Type B pancreatic cell (in vitro differentiated cells): ENCODE data around the gene SULT1A2. TPM values are rescaled to one million over a fixed set of nuclear protein-coding genes. Genes with fewer than 3 reads are reported as not detected.
"Not testable (repeated sequence)": the region's sequence is repeated elsewhere in the genome, so short reads cannot be mapped to it uniquely, and the experiment has no call there.

ENCODE experiments used
- DNase-seq: peaks from one replicate; pipeline ENCODE4 v3.0.0; 2021; ENCODE audit warnings: mixed read lengths; ENCODE audit not compliant: unreplicated experiment; ENCODE audit errors: extremely low spot score
- H3K27ac Mint-ChIP-seq: 2 replicates; pipeline ENCODE4 v1.8.0; 2021; ENCODE audit warnings: mild to moderate bottlenecking, mixed read lengths
- H3K27me3 Mint-ChIP-seq: 2 replicates; pipeline ENCODE4 v1.8.0; 2021; ENCODE audit warnings: mixed read lengths
- H3K36me3 Mint-ChIP-seq: 2 replicates; pipeline ENCODE4 v1.8.0; 2021; ENCODE audit warnings: mixed read lengths
- H3K4me1 Mint-ChIP-seq: one replicate; pipeline ENCODE4 v1.8.0; 2021; ENCODE audit warnings: mixed read lengths; ENCODE audit not compliant: unreplicated experiment
- H3K4me3 Mint-ChIP-seq: 2 replicates; pipeline ENCODE4 v1.8.0; 2021; ENCODE audit warnings: mild to moderate bottlenecking, mixed read lengths
- H3K9me3 Mint-ChIP-seq: 2 replicates; pipeline ENCODE4 v1.8.0; 2021; ENCODE audit warnings: mixed read lengths
- CTCF ChIP-seq: fragments of 200-600 bp; sonication (generic); conservative IDR thresholded peaks from 2 replicates; pipeline ENCODE4 v1.5.0; 2021; ENCODE audit warnings: antibody characterized with exemption, mild to moderate bottlenecking
- total RNA-seq: library from RNA; stranded (reverse); gene quantifications from 2 replicates; pipeline ENCODE4 v1.2.1, GENCODE V29; 2021; ENCODE audit warnings: low replicate concordance

The SULT1A2 gene
- total RNA-seq, 1 donor from 2014 or later = 3.5 TPM

DNA sequence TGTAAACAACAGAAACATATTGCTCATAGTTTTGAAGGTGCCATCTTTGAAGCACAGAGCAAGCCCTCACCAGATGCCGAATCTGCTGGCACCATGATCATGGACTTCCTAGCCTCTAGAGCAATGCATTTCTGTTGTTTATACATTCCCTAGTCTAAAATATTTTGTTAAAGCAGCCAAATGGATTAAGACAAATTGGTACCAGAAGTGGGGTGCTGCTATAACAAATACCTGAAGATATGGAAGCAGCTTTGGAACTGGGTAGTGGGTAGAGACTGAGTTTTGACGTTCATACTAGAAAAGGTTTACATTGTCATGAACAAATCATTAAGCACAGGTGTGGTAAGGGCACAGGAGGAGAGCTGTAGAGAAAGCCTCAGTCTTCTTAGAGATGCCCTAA, 29.6 kb downstream of the SULT1A2 start:
- peaks cover 23% of the 10 kb centered on the region for H3K36me3 Mint-ChIP-seq
- no peaks in the 10 kb centered on the region for H3K27me3 Mint-ChIP-seq
- DNase-seq = no peak
- TF ChIP-seq CTCF = no peak
- no peak overlapping the region for H3K4me3 Mint-ChIP-seq
- peaks cover 9% of the 10 kb centered on the region for H3K9me3 Mint-ChIP-seq
- peaks cover 4% of the 10 kb centered on the region for H3K4me1 Mint-ChIP-seq
- H3K27ac Mint-ChIP-seq = no peak overlapping the region

DNA sequence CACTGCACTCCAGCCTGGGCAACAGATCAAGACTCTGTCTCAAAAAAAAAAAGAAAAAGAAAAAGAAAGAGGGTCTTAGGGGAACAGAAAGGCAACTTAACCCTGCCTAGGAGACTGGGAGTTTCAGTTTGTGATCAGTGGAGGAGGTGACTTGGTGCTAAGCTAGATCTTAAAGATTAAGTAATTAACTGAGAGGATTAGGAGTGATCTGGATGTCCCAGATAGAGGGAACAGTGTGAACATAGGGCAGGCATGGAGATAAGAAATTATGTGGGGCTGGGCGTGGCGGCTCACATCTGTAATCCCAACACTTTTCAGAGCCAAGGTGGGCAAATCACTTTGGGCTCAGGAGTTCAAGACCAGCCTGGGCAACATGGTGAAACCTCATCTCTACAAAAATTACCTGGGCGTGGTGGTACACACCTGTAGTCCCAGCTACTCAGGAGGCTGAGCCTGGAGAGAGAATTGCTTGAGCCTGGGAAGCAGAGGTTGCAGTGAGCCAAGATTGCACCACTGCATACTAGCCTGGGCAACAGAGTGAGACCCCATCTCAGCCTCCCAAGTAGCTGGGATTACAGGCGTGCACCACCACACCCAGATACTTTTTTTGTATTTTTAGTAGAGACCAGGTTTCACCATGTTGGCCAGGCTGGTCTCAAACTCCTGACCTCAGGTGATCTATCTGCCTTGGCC, 30.5 kb downstream of the SULT1A2 start:
- not testable (repeated sequence) for H3K4me3 Mint-ChIP-seq, H3K27ac Mint-ChIP-seq, H3K27me3 Mint-ChIP-seq, H3K4me1 Mint-ChIP-seq, H3K9me3 Mint-ChIP-seq, DNase-seq
- H3K36me3 Mint-ChIP-seq = peaks cover 27% of the 10 kb centered on the region

GRCh38 chr16:28563218-28563617, 33.6 kb downstream of the SULT1A2 start:
- Mint-ChIP-seq H3K4me1 (no peaks in the 10 kb centered on the region), H3K27ac (no peak overlapping the region)
- no peak for TF ChIP-seq CTCF

GRCh38 chr16:28562199-28562598, 34.7 kb downstream of the SULT1A2 start:
- Mint-ChIP-seq H3K4me1 (no peaks in the 10 kb centered on the region), H3K27ac (no peak overlapping the region), H3K27me3 (no peaks in the 10 kb centered on the region), H3K9me3 (peaks cover 4% of the 10 kb centered on the region), H3K4me3 (no peak overlapping the region), H3K36me3 (peaks cover 28% of the 10 kb centered on the region)
- no peak for DNase-seq
- no peak for TF ChIP-seq CTCF

More at GRCh38 chr16:28563218-28563617, 33.6 kb downstream of the SULT1A2 start:
- no peaks in the 10 kb centered on the region for H3K27me3 Mint-ChIP-seq
- no peak overlapping the region for H3K4me3 Mint-ChIP-seq
- peaks cover 30% of the 10 kb centered on the region for H3K36me3 Mint-ChIP-seq
- no peak for DNase-seq
- peaks cover 9% of the 10 kb centered on the region for H3K9me3 Mint-ChIP-seq

DNA sequence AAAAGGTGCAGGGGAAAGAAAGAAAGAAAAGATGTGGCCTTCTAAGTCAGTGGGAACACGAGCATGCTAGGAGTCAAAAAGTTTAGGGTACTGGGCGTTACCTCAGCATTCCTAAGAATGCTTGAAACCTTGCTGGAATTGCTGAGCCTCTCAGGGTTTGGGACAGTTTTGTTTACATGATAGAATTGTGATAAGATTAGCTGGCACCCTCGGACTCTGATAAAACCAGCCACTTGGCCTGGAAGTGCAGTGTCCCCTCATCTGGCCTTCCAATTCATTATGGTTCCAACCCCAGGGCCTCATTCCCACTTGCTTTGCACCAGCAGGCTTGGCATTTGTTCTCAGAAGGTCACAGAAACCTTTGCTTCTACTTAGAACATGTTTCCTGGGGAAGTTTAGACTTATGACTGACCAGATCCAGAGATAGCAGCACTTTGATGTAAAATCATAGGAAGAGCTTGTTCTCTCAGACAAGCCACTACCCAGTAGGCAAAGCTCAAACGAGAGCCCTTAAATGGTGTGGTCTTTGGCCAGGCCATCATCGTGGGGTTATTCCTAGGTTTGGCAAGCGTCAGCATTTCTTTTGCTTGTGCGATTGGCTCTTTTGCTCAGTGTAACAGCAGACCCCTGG, 35.2 kb downstream of the SULT1A2 start:
- no peak for TF ChIP-seq CTCF

DNA sequence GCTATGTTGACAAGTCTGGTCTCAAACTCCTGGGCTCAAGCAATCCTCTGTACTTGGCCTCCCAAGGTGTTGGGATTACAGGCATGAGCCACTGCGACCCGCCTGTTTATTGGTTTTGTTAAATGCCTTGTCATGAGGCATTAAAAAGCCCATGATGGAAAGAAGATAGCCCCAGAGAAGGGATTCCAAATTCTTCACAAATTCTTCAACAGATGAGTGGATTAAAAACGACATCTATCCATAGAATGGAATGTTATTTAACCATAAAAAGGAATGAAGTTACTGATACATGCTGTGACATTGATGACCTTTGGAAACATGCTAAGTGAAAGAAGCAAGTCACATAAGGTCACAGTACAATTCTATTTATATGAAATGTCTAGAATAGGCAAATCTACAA, 38.4 kb downstream of the SULT1A2 start:
- Mint-ChIP-seq H3K9me3 (no peaks in the 10 kb centered on the region), H3K4me1 (peaks cover 6% of the 10 kb centered on the region), H3K4me3 (no peak overlapping the region), H3K36me3 (peaks cover 16% of the 10 kb centered on the region), H3K27me3 (no peaks in the 10 kb centered on the region), H3K27ac (no peak overlapping the region)
- TF ChIP-seq CTCF = no peak
- DNase-seq = no peak

More for the DNA sequence above, 35.2 kb downstream of the SULT1A2 start:
- Mint-ChIP-seq H3K4me1 (no peaks in the 10 kb centered on the region), H3K27me3 (no peaks in the 10 kb centered on the region), H3K4me3 (no peak overlapping the region), H3K9me3 (peaks cover 4% of the 10 kb centered on the region), H3K36me3 (peaks cover 28% of the 10 kb centered on the region), H3K27ac (peak overlapping the region; percentile 21)
- no peak for DNase-seq
